HCT116 (cell line): ENCODE data around the gene CDKL5. TPM values are rescaled to one million over a fixed set of nuclear protein-coding genes. Genes with fewer than 3 reads are reported as not detected.

Source experiments
- ATAC-seq: fragments of 200-7000 bp; cut with Tn5 transposase; 2 replicates; pipeline ENCODE4 v1.9.1; 2020; ENCODE audit warnings: mild to moderate bottlenecking, moderate library complexity
- BruUV-seq: library from RNA; stranded (reverse); fragments of 400-500 nt; replicated peaks from 2 replicates; lab custom pipeline; 2021; lab: Mats Ljungman, UMichigan
- CTCF ChIA-PET: fragments of 300-600 bp; sonication (Branson Sonifier 250); formaldehyde crosslinking; loops from one replicate; lab custom pipeline; 2021; ENCODE audit warnings: antibody characterized with exemption; lab: Charles Lee
- POLR2A ChIA-PET: fragments of 300-600, 350-600 bp; sonication (Branson Sonifier 250); formaldehyde crosslinking; loops from one replicate; lab custom pipeline; 2021; ENCODE audit warnings: antibody characterized with exemption; lab: Charles Lee
- RAD21 ChIA-PET, 2 experiments: fragments of 300-600 bp; sonication (Branson Sonifier 250); formaldehyde crosslinking; loops; one replicate each; lab custom pipeline; 2023; ENCODE audit warnings: low total read pairs in 2 of 2; ENCODE audit not compliant: uncharacterized antibody in 2 of 2, unreplicated experiment in 2 of 2, low non-redundant PET in 1 of 2; lab: Charles Lee
- DNase-seq: peaks from one replicate; pipeline ENCODE4 v3.0.0-alpha.2; 2010; ENCODE audit warnings: low read depth, low spot score
- H2AFZ ChIP-seq: fragments of 200-600 bp; shearing (Covaris generic), sonication (generic); 2 replicates; pipeline ENCODE4 v1.6.1; 2017; ENCODE audit warnings: low read depth, mixed run types, mixed read lengths, antibody characterized with exemption, low read length; ENCODE audit not compliant: poor library complexity, severe bottlenecking
- H3K27ac ChIP-seq: 2 replicates; pipeline ENCODE4 v1.5.1; 2012; ENCODE audit warnings: low read depth, low read length
- H3K27me3 ChIP-seq: fragments of 200-600 bp; sonication (generic); 2 replicates; pipeline ENCODE4 v1.6.1; 2016; ENCODE audit warnings: mixed run types, low read length, mixed read lengths; ENCODE audit not compliant: insufficient read depth
- H3K36me3 ChIP-seq, 2 experiments: fragments of 200-500 bp in 1 of 2; fragments of 200-600 bp in 1 of 2; sonication (Bioruptor generic) in 1 of 2; sonication (generic) in 1 of 2; 2 replicates each; pipeline versions ENCODE4 v1.5.1 to v1.6.1; 2014 to 2016; ENCODE audit warnings: low read length in 2 of 2, inconsistent platforms in 1 of 2, mixed read lengths in 1 of 2, mixed run types in 1 of 2; ENCODE audit not compliant: insufficient read depth in 2 of 2, control insufficient read depth in 1 of 2
- H3K4me1 ChIP-seq, 2 experiments: fragments of 200-600 bp in 1 of 2; sonication (generic) in 1 of 2; 2 replicates each; pipeline versions ENCODE4 v1.5.1 to v1.6.1; 2012 to 2017; ENCODE audit warnings: low read length in 2 of 2, inconsistent platforms in 1 of 2, mild to moderate bottlenecking in 1 of 2, mixed read lengths in 1 of 2, mixed run types in 1 of 2, moderate library complexity in 1 of 2; ENCODE audit not compliant: insufficient read depth in 2 of 2, control insufficient read depth in 1 of 2
- H3K4me2 ChIP-seq: fragments of 200-600 bp; sonication (generic); 2 replicates; pipeline ENCODE4 v1.6.1; 2017; ENCODE audit warnings: mixed run types, low read length, mixed read lengths
- H3K4me3 ChIP-seq, 2 experiments: fragments of 200-600 bp in 1 of 2; sonication (generic) in 1 of 2; replicated peaks in 1 of 2; 2 replicates each; pipeline ENCODE4 v1.5.1; 2011 to 2016; ENCODE audit warnings: low read length in 2 of 2, control low read depth in 1 of 2, low read depth in 1 of 2, mild to moderate bottlenecking in 1 of 2, mixed read lengths in 1 of 2, mixed run types in 1 of 2
- H3K79me2 ChIP-seq: fragments of 200-600 bp; sonication (generic); 2 replicates; pipeline ENCODE4 v1.6.1; 2017; ENCODE audit warnings: mild to moderate bottlenecking, mixed run types, low read length, moderate library complexity, mixed read lengths; ENCODE audit not compliant: insufficient read depth
- H3K9ac ChIP-seq: fragments of 200-600 bp; sonication (generic); 2 replicates; pipeline ENCODE4 v1.6.1; 2016; ENCODE audit warnings: low read length, mixed read lengths
- H3K9me2 ChIP-seq: fragments of 200-600 bp; sonication (generic), shearing (Covaris generic); 2 replicates; pipeline ENCODE4 v1.6.1; 2017; ENCODE audit warnings: mixed run types, mild to moderate bottlenecking, moderate library complexity; ENCODE audit not compliant: insufficient read depth
- H3K9me3 ChIP-seq, 2 experiments: fragments of 200-500 bp in 1 of 2; fragments of 200-600 bp in 1 of 2; sonication (Bioruptor generic) in 1 of 2; sonication (generic) in 1 of 2; 2 replicates each; pipeline ENCODE4 v1.6.1; 2014 to 2017; ENCODE audit warnings: low read length in 2 of 2, mixed read lengths in 2 of 2, inconsistent platforms in 1 of 2, low read depth in 1 of 2, mild to moderate bottlenecking in 1 of 2, mixed run types in 1 of 2, moderate library complexity in 1 of 2; ENCODE audit not compliant: control insufficient read depth in 1 of 2, insufficient read depth in 1 of 2
- H4K20me1 ChIP-seq: fragments of 200-600 bp; sonication (generic), shearing (Covaris generic); 2 replicates; pipeline ENCODE4 v1.6.1; 2017; ENCODE audit warnings: mixed run types, mild to moderate bottlenecking, moderate library complexity; ENCODE audit not compliant: insufficient read depth
- ATF3 ChIP-seq: IDR thresholded peaks from 2 replicates; pipeline ENCODE4 v1.6.1; 2012
- CBX3 ChIP-seq: IDR thresholded peaks from 2 replicates; pipeline ENCODE4 v1.6.1; 2012; ENCODE audit warnings: low read depth
- CEBPB ChIP-seq: IDR thresholded peaks from 2 replicates; pipeline ENCODE4 v1.6.1; 2012; ENCODE audit warnings: low read depth
- CTCF ChIP-seq, 3 experiments: fragments of 200-600 bp in 1 of 3; sonication (generic) in 1 of 3; IDR thresholded peaks in 2 of 3; conservative IDR thresholded peaks in 1 of 3; 2 replicates each; pipeline ENCODE4 v1.5.1; 2012 to 2017; ENCODE audit warnings: low read depth in 2 of 3, low read length in 2 of 3, antibody characterized with exemption in 1 of 3, borderline replicate concordance in 1 of 3, control low read depth in 1 of 3, mild to moderate bottlenecking in 1 of 3, mixed read lengths in 1 of 3, mixed run types in 1 of 3, moderate library complexity in 1 of 3; ENCODE audit not compliant: insufficient read depth in 1 of 3
- EGR1 ChIP-seq: IDR thresholded peaks from 2 replicates; pipeline ENCODE4 v1.6.1; 2012; ENCODE audit warnings: low read depth
- ELF1 ChIP-seq: IDR thresholded peaks from 2 replicates; pipeline ENCODE4 v1.6.1; 2012; ENCODE audit warnings: low read depth, borderline replicate concordance
- EZH2 ChIP-seq: fragments of 200-600 bp; sonication (generic); IDR thresholded peaks from 2 replicates; pipeline ENCODE4 v1.6.1; 2017; ENCODE audit warnings: antibody characterized with exemption, mixed run types
- EZH2phosphoT487 ChIP-seq: fragments of 200-600 bp; IDR thresholded peaks from 2 replicates; pipeline ENCODE4 v1.6.1; 2018; ENCODE audit warnings: antibody characterized with exemption, borderline replicate concordance
- JUND ChIP-seq: IDR thresholded peaks from 2 replicates; pipeline ENCODE4 v1.6.1; 2012
- POLR2A ChIP-seq: IDR thresholded peaks from 2 replicates; pipeline ENCODE4 v1.7.0; 2011; ENCODE audit warnings: borderline replicate concordance; ENCODE audit not compliant: insufficient read depth, insufficient read length; ENCODE audit errors: extremely low read depth
- POLR2AphosphoS5 ChIP-seq: IDR thresholded peaks from 2 replicates; pipeline ENCODE4 v1.6.1; 2011; ENCODE audit warnings: mild to moderate bottlenecking, low read depth, low read length, moderate library complexity
- RAD21 ChIP-seq: IDR thresholded peaks from 2 replicates; pipeline ENCODE4 v1.6.1; 2012; ENCODE audit warnings: low read depth, mild to moderate bottlenecking
- REST ChIP-seq: IDR thresholded peaks from 2 replicates; pipeline ENCODE4 v1.6.1; 2012; ENCODE audit warnings: low read depth
- SIN3A ChIP-seq: IDR thresholded peaks from 2 replicates; pipeline ENCODE4 v1.6.1; 2012; ENCODE audit warnings: low read depth
- SP1 ChIP-seq: IDR thresholded peaks from 2 replicates; pipeline ENCODE4 v1.6.1; 2012; ENCODE audit warnings: low read depth
- SRF ChIP-seq: IDR thresholded peaks from 2 replicates; pipeline ENCODE4 v1.6.1; 2012; ENCODE audit warnings: low read depth
- TCF7L2 ChIP-seq: IDR thresholded peaks from 2 replicates; pipeline ENCODE4 v1.7.0; 2011; ENCODE audit warnings: borderline replicate concordance, inconsistent platforms; ENCODE audit not compliant: insufficient read depth, insufficient read length; ENCODE audit errors: extremely low read depth
- YY1 ChIP-seq: IDR thresholded peaks from 2 replicates; pipeline ENCODE4 v1.6.1; 2011; ENCODE audit warnings: low read length, low read depth, moderate library complexity, mild to moderate bottlenecking; ENCODE audit not compliant: insufficient replicate concordance; ENCODE audit errors: extremely low read depth
- ZFX ChIP-seq: fragments of 450-650 bp; IDR thresholded peaks from 2 replicates; pipeline ENCODE4 v1.6.1; 2017
- ZNF274 ChIP-seq: fragments of 200-500 bp; sonication (Bioruptor generic); IDR thresholded peaks from 2 replicates; pipeline ENCODE4 v1.6.1; 2014; ENCODE audit warnings: mild to moderate bottlenecking, low read depth, low read length, inconsistent platforms
- intact Hi-C: fragments of 100-400 bp; cut with micrococcal nuclease; formaldehyde crosslinking; loops from 2 replicates; pipeline ENCODE4 v1.10.0; 2022
- total RNA-seq: library from RNA; stranded (reverse); gene quantifications from one replicate; pipeline ENCODE4 v1.2.1, GENCODE V29; 2021; ENCODE audit not compliant: unreplicated experiment

CDKL5 gene
- total RNA-seq, 1 experiment from 2014 or later: 2.5 TPM

DNA sequence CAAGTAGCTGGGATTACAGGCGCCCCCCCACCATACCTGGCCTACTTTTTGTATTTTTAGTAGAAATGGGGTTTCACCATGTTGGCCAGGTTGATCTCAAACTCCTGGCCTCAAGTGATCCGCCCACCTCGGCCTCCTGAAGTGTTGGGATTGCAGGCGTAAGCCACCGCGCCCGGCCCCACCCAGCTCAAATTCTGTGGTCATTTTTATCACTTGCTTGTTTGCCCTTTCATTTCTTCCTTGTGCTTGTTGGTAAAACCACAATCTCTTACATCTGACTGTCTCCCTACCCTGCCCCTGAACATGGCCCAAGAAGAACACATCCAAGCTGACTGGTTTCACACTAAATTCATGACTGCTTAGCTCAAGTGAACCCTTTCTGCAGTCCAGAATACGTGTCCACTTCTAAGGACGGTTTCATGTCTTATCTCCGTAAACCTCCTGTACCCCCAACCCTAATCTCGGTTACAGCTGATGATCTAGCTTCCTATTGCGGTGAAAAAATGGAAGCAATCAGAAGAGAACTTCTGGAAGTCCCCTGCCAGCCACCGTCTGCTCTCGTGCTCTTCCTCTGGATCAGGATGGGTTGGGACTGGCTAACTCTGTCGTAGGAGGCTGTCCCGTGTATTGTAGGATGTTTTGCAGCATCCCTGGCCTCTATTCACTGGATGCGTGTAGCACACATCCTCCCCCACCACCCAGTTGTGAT is 251.9 kb downstream of the CDKL5 start (continued):
- no peak for TF ChIP-seq CBX3
- no peak for TF ChIP-seq POLR2AphosphoS5
- TF ChIP-seq EZH2: no peak
- TF ChIP-seq SRF: no peak
- TF ChIP-seq ZNF274: no peak

- Histone ChIP-seq H3K36me3 (no peaks in the 10 kb centered on the region), H3K27me3 (no peaks in the 10 kb centered on the region), H3K4me3 (no peak overlapping the region), H3K79me2 (no peaks in the 10 kb centered on the region), H3K4me1 (no peaks in the 10 kb centered on the region), H2AFZ (no peak overlapping the region), H4K20me1 (no peaks in the 10 kb centered on the region), H3K4me2 (no peak overlapping the region), H3K9me2 (no peaks in the 10 kb centered on the region), H3K27ac (no peak overlapping the region), H3K9me3 (no peaks in the 10 kb centered on the region), H3K9ac (no peak overlapping the region)
- no peak for DNase-seq
- ChIA-PET RAD21 (no interaction called here), POLR2A (no interaction called here), CTCF (no interaction called here)
- ATAC-seq: no peak
- TF ChIP-seq YY1: no peak
- TF ChIP-seq ZNF274: no peak
- no peak for TF ChIP-seq EGR1
- TF ChIP-seq SRF: no peak
- no peak for TF ChIP-seq EZH2
- no peak for TF ChIP-seq CEBPB
- TF ChIP-seq REST: no peak
- TF ChIP-seq ELF1: no peak
- TF ChIP-seq POLR2AphosphoS5: no peak
- TF ChIP-seq POLR2A: no peak
- no peak for TF ChIP-seq RAD21
- no peak for TF ChIP-seq JUND
- no peak for TF ChIP-seq EZH2phosphoT487
- no peak for TF ChIP-seq TCF7L2
- TF ChIP-seq ZFX: no peak
- TF ChIP-seq ATF3: no peak
- no peak for TF ChIP-seq SP1
- TF ChIP-seq SIN3A: no peak
- no peak for TF ChIP-seq CTCF (IDR thresholded peaks at IDR 0.05 in 2 of 3, conservative IDR thresholded peaks at IDR 0.05 in 1 of 3; ENCODE audit: borderline replicate concordance in 1 of 3, insufficient read depth in 1 of 3, low read depth in 2 of 3, low read length in 2 of 3)
- intact Hi-C loops: no loop called here
- no TSS peak for BruUV-seq
Observed at GRCh38 chrX:18681996-18682395, 256.6 kb downstream of the CDKL5 start.
